GM12878 (cell line): ENCODE measurements around the gene RAD21L1. TPM values are rescaled to one million over a fixed set of nuclear protein-coding genes. Genes with fewer than 3 reads are reported as not detected.
"Not testable (repeated sequence)": the region's sequence is repeated elsewhere in the genome, so short reads cannot be mapped to it uniquely, and the experiment has no call there.

Source experiments
- ATAC-seq: fragments of 200-7000 bp; cut with Tn5 transposase; 3 replicates; pipeline ENCODE4 v1.9.1; 2020; ENCODE audit warnings: mild to moderate bottlenecking, moderate library complexity
- BruUV-seq: library from RNA; stranded (reverse); fragments of 400-500 nt; replicated peaks from 2 replicates; lab custom pipeline; 2021; lab: Mats Ljungman, UMichigan
- CTCF ChIA-PET: fragments of 300-600 bp; sonication (Branson Sonifier 250); formaldehyde crosslinking; extraction: SDS; loops from one replicate; lab custom pipeline; 2021; ENCODE audit warnings: inconsistent platforms; lab: Yijun Ruan, JAX
- POLR2A ChIA-PET: fragments of 350-600 bp; formaldehyde crosslinking; extraction: SDS; loops from one replicate; lab custom pipeline; 2021; ENCODE audit warnings: inconsistent platforms; lab: Charles Lee
- RAD21 ChIA-PET: fragments of 300-600 bp; sonication (Branson Sonifier 250); formaldehyde crosslinking; loops from one replicate; lab custom pipeline; 2023; ENCODE audit warnings: antibody characterized with exemption; ENCODE audit not compliant: unreplicated experiment; lab: Charles Lee
- SMC1A ChIA-PET: fragments of 300-600 bp; sonication (Branson Sonifier 250); formaldehyde crosslinking; loops from one replicate; lab custom pipeline; 2023; ENCODE audit not compliant: unreplicated experiment, uncharacterized antibody; lab: Charles Lee
- DNase-seq: peaks from one replicate; pipeline ENCODE4 v3.0.0-alpha.2; 2011; ENCODE audit warnings: low read depth, low spot score
- FAIRE-seq: peaks from 3 replicates; lab custom pipeline; 2011; peaks lifted over from hg19 to GRCh38; lab: Jason Lieb, UNC
- H2AFZ ChIP-seq: 2 replicates; pipeline ENCODE4 v1.6.0; 2011; ENCODE audit warnings: low read depth, low read length, control low read depth; ENCODE audit not compliant: control insufficient read depth
- H3K27ac ChIP-seq: 2 replicates; pipeline ENCODE4 v1.5.1; 2011; ENCODE audit warnings: control low read depth; ENCODE audit not compliant: control insufficient read depth, insufficient read depth
- H3K27me3 ChIP-seq, 2 experiments: replicated peaks in 1 of 2; 2 replicates each; pipeline versions ENCODE4 v1.6.0 to v1.6.1; 2011; ENCODE audit warnings: low read length in 1 of 2; ENCODE audit not compliant: control insufficient read depth in 2 of 2, insufficient read depth in 2 of 2
- H3K36me3 ChIP-seq, 2 experiments: 2 replicates each; pipeline ENCODE4 v1.5.1; 2011; ENCODE audit warnings: low read length in 1 of 2; ENCODE audit not compliant: control insufficient read depth in 2 of 2, insufficient read depth in 2 of 2
- H3K4me1 ChIP-seq: 2 replicates; pipeline ENCODE4 v1.6.1; 2011; ENCODE audit warnings: mild to moderate bottlenecking, low read length, moderate library complexity, mixed read lengths; ENCODE audit not compliant: control insufficient read depth, insufficient read depth
- H3K4me2 ChIP-seq: 2 replicates; pipeline ENCODE4 v1.6.0; 2011; ENCODE audit warnings: control low read depth; ENCODE audit not compliant: control insufficient read depth, insufficient read depth
- H3K4me3 ChIP-seq: fragments of 200-600 bp; sonication (generic); 2 replicates; pipeline ENCODE4 v1.5.1; 2016
- H3K79me2 ChIP-seq: 2 replicates; pipeline ENCODE4 v1.6.0; 2011; ENCODE audit warnings: low read length; ENCODE audit not compliant: control insufficient read depth, insufficient read depth
- H3K9ac ChIP-seq: 2 replicates; pipeline ENCODE4 v1.8.0; 2011; ENCODE audit warnings: low read length, control low read depth, mixed read lengths; ENCODE audit not compliant: control insufficient read depth, insufficient read depth
- H3K9me3 ChIP-seq: replicated peaks from 3 replicates; pipeline ENCODE4 v1.5.1; 2011; ENCODE audit warnings: mild to moderate bottlenecking, low read length; ENCODE audit not compliant: control insufficient read depth, insufficient read depth
- H4K20me1 ChIP-seq: 2 replicates; pipeline ENCODE4 v1.6.0; 2011; ENCODE audit not compliant: control insufficient read depth, insufficient read depth
- RAD51 ChIP-seq: fragments of 450-650 bp; IDR thresholded peaks from 2 replicates; pipeline ENCODE4 v1.6.1; 2016; ENCODE audit warnings: moderate library complexity, mild to moderate bottlenecking, inconsistent platforms
- WGBS: methylation state at CpG from one replicate; pipeline ENCODE4 v1.1.6; 2016; ENCODE audit warnings: low lambda C conversion rate; ENCODE audit not compliant: insufficient replicate concordance, insufficient coverage; ENCODE audit errors: missing lambda C conversion rate; 5-methylcytosine and 5-hydroxymethylcytosine counted together
- in situ Hi-C: fragments of 300-500 bp; cut with MboI; formaldehyde crosslinking; loops from 9 replicates; pipeline ENCODE4 v1.14.3; 2018; ENCODE audit warnings: mixed read lengths
- intact Hi-C: fragments of 100-400 bp; cut with micrococcal nuclease; formaldehyde crosslinking; loops from one replicate; pipeline ENCODE4 v1.14.2; 2022; ENCODE audit not compliant: unreplicated experiment
- polyA plus RNA-seq, 11 experiments: library from polyadenylated mRNA; depleted of rRNA in 4 of 11; unstranded in 6 of 11; stranded (reverse) in 5 of 11; fragments of >200 nt; fragmentation: Nextera tagmentation in 4 of 11; fragmentation: Illumina TruSeq in 1 of 11; extraction: Ambion mirVana in 4 of 11; extraction: Trizol in 1 of 11; gene quantifications; 1 replicate in 1 of 11; 2 replicates in 10 of 11; pipeline versions ENCODE4 v1.2.1 to v1.2.3, GENCODE V29; 2011 to 2016; ENCODE audit warnings: inconsistent platforms in 2 of 11, missing spikeins in 2 of 11, low read depth in 1 of 11
- total RNA-seq, 4 experiments: library from RNA; depleted of rRNA in 3 of 4; stranded (reverse); fragments of >200 nt in 3 of 4; fragmentation: Illumina TruSeq in 1 of 4; extraction: Trizol in 1 of 4; gene quantifications; 2 replicates each; pipeline versions ENCODE4 v1.2.1 to v1.2.3, GENCODE V29; 2013 to 2021

RAD21L1 gene
- total and polyA plus RNA-seq, 10 of the 15 experiments (the other 5 are each of a cell fraction or from before 2014, with no cell fraction given), result not detected

- FAIRE-seq, H3K4me1 ChIP-seq, RAD21 ChIA-PET, H3K9me3 ChIP-seq, H3K79me2 ChIP-seq, CTCF ChIA-PET, H3K4me3 ChIP-seq, H3K27ac ChIP-seq, SMC1A ChIA-PET, H3K9ac ChIP-seq, BruUV-seq, H2AFZ ChIP-seq, H3K27me3 ChIP-seq, DNase-seq, H3K36me3 ChIP-seq, H3K4me2 ChIP-seq, in situ Hi-C loops, intact Hi-C loops, ATAC-seq, POLR2A ChIA-PET, H4K20me1 ChIP-seq: not testable (repeated sequence)
- peak; percentile 44; the same call in 1 of the 2 replicates for TF ChIP-seq RAD51
- 57% methylated on average over 19 of the region's 19 CpGs for WGBS
These were observed 9.1 kb upstream of the RAD21L1 start for GRCh38 chr20:1216527-1217427.

- H2AFZ ChIP-seq, H3K4me1 ChIP-seq, CTCF ChIA-PET, H3K79me2 ChIP-seq, in situ Hi-C loops, H3K4me2 ChIP-seq, H4K20me1 ChIP-seq, SMC1A ChIA-PET, ATAC-seq, H3K4me3 ChIP-seq, H3K27ac ChIP-seq, H3K9ac ChIP-seq, H3K9me3 ChIP-seq, BruUV-seq, FAIRE-seq, H3K27me3 ChIP-seq, RAD21 ChIA-PET, intact Hi-C loops, DNase-seq, POLR2A ChIA-PET, H3K36me3 ChIP-seq: not testable (repeated sequence)
- WGBS, result 89% methylated on average over 3 of the region's 4 CpGs
These were observed 3.1 kb upstream of the RAD21L1 start for GRCh38 chr20:1222750-1223149.
